Nephron (organoid): Measurements from ENCODE around the gene MAD2L1BP.
"Not testable (repeated sequence)": the region's sequence is repeated elsewhere in the genome, so short reads cannot be mapped to it uniquely, and the experiment has no call there.

Experiments used
- H3K27ac Mint-ChIP-seq, 3 experiments: 2 replicates each; pipeline ENCODE4 v1.8.0; 2020; ENCODE audit warnings: mixed read lengths in 3 of 3, mild to moderate bottlenecking in 2 of 3, moderate library complexity in 1 of 3
- H3K27me3 Mint-ChIP-seq: 2 replicates; pipeline ENCODE4 v1.8.0; 2021; ENCODE audit warnings: low read depth, mild to moderate bottlenecking, moderate library complexity, mixed read lengths
- H3K36me3 Mint-ChIP-seq: 2 replicates; pipeline ENCODE4 v1.8.0; 2020; ENCODE audit warnings: low read depth, mixed read lengths
- H3K4me1 Mint-ChIP-seq: 2 replicates; pipeline ENCODE4 v1.8.0; 2020; ENCODE audit warnings: mixed read lengths
- H3K4me3 Mint-ChIP-seq, 3 experiments: 2 replicates each; pipeline ENCODE4 v1.8.0; 2020; ENCODE audit warnings: mild to moderate bottlenecking in 3 of 3, mixed read lengths in 3 of 3, moderate library complexity in 2 of 3
- H3K9me3 Mint-ChIP-seq: 2 replicates; pipeline ENCODE4 v1.8.0; 2020; ENCODE audit warnings: mixed read lengths
- CTCF ChIP-seq, 3 experiments: fragments of 200-600 bp; sonication (generic); IDR thresholded peaks; one replicate each; pipeline ENCODE4 v1.5.0; 2021; ENCODE audit warnings: antibody characterized with exemption in 3 of 3; ENCODE audit not compliant: unreplicated experiment in 3 of 3

MAD2L1BP gene

GRCh38 chr6:43629104-43629504, 6.5 kb upstream of the MAD2L1BP start, which contains the start of gene GTPBP2:
GTPBP2 (minus strand) TSS chr6:43629264; CDS start chr6:43629162, 102 bp downstream.
- no peak for TF ChIP-seq CTCF (IDR thresholded peaks at IDR 0.05; ENCODE audit: unreplicated experiment in 3 of 3)
- H3K27me3 Mint-ChIP-seq: no peaks in the 10 kb centered on the region
- H3K36me3 Mint-ChIP-seq: peaks cover 20% of the 10 kb centered on the region
- H3K27ac Mint-ChIP-seq: peak within 1 kb of the TSS; percentile 97 to 100 (median 100)
- H3K4me3 Mint-ChIP-seq: peak within 1 kb of the TSS; percentile 96 to 99 (median 97)
- H3K9me3 Mint-ChIP-seq: no peaks in the 10 kb centered on the region
- peaks cover 30% of the 10 kb centered on the region for H3K4me1 Mint-ChIP-seq

- no peaks in the 10 kb centered on the region for H3K9me3 Mint-ChIP-seq
- no peaks in the 10 kb centered on the region for H3K27me3 Mint-ChIP-seq
- H3K4me3 Mint-ChIP-seq: peak overlapping the region; percentile 96 to 99 (median 97)
- peak overlapping the region; percentile 97 to 100 (median 100) for H3K27ac Mint-ChIP-seq
- H3K4me1 Mint-ChIP-seq: peaks cover 32% of the 10 kb centered on the region
- H3K36me3 Mint-ChIP-seq: peaks cover 16% of the 10 kb centered on the region
- no peak for TF ChIP-seq CTCF (IDR thresholded peaks at IDR 0.05; ENCODE audit: unreplicated experiment in 3 of 3)
These were observed 5.9 kb upstream of the MAD2L1BP start for GRCh38 chr6:43629505-43630300.

- Mint-ChIP-seq H3K27me3 (no peaks in the 10 kb centered on the region), H3K9me3 (no peaks in the 10 kb centered on the region), H3K36me3 (peaks cover 10% of the 10 kb centered on the region), H3K4me3 (peak overlapping the region in 2 of 3 experiments; percentile 54 to 62), H3K4me1 (peaks cover 46% of the 10 kb centered on the region), H3K27ac (peak overlapping the region; percentile 60 to 100 (median 81))
- no peak for TF ChIP-seq CTCF (IDR thresholded peaks at IDR 0.05; ENCODE audit: unreplicated experiment in 3 of 3)
These were observed 4.5 kb upstream of the MAD2L1BP start for GRCh38 chr6:43630980-43631619.

GRCh38 chr6:43633002-43633401, 2.6 kb upstream of the MAD2L1BP start:
- peaks cover 40% of the 10 kb centered on the region for H3K4me1 Mint-ChIP-seq
- H3K4me3 Mint-ChIP-seq, H3K27me3 Mint-ChIP-seq, H3K9me3 Mint-ChIP-seq, H3K27ac Mint-ChIP-seq, H3K36me3 Mint-ChIP-seq: not testable (repeated sequence)

- Mint-ChIP-seq H3K27ac (peak overlapping the region; percentile 95 to 98 (median 96)), H3K9me3 (no peaks in the 10 kb centered on the region), H3K36me3 (peaks cover 12% of the 10 kb centered on the region), H3K4me3 (peak overlapping the region; percentile 98 to 100 (median 99)), H3K4me1 (peaks cover 43% of the 10 kb centered on the region), H3K27me3 (no peaks in the 10 kb centered on the region)
- TF ChIP-seq CTCF (IDR thresholded peaks at IDR 0.05; ENCODE audit: unreplicated experiment in 3 of 3): no peak
These were observed 837 bp upstream of the MAD2L1BP start for GRCh38 chr6:43634702-43635303.

- TF ChIP-seq CTCF (IDR thresholded peaks at IDR 0.05; ENCODE audit: unreplicated experiment in 3 of 3): no peak
- H3K36me3 Mint-ChIP-seq: peaks cover 25% of the 10 kb centered on the region
- H3K4me3 Mint-ChIP-seq: peak overlapping the region; percentile 98 to 100 (median 99)
- H3K4me1 Mint-ChIP-seq: peaks cover 41% of the 10 kb centered on the region
- no peaks in the 10 kb centered on the region for H3K9me3 Mint-ChIP-seq
- peak overlapping the region; percentile 95 to 98 (median 96) for H3K27ac Mint-ChIP-seq
- no peaks in the 10 kb centered on the region for H3K27me3 Mint-ChIP-seq
These were observed 644 bp downstream of the MAD2L1BP start for GRCh38 chr6:43636308-43636659.
